HL-60 (cell line): ENCODE data around the gene KDM2B.

Source experiments
- CTCF ChIP-seq: IDR thresholded peaks from one replicate; pipeline ENCODE4 v1.5.1; 2011; ENCODE audit warnings: low read length, control low read depth, inconsistent platforms; ENCODE audit not compliant: insufficient read depth
- GABPA ChIP-seq: IDR thresholded peaks from 2 replicates; pipeline ENCODE4 v1.6.1; 2012; ENCODE audit warnings: low read depth
- POLR2AphosphoS5 ChIP-seq: IDR thresholded peaks from 2 replicates; pipeline ENCODE4 v1.6.1; 2012; ENCODE audit warnings: low read depth
- REST ChIP-seq: IDR thresholded peaks from 2 replicates; pipeline ENCODE4 v1.6.1; 2012; ENCODE audit warnings: low read depth; ENCODE audit not compliant: insufficient replicate concordance
- SPI1 ChIP-seq: IDR thresholded peaks from 2 replicates; pipeline ENCODE4 v1.6.1; 2012; ENCODE audit warnings: low read depth, mild to moderate bottlenecking, borderline replicate concordance

GRCh38 chr12:121520119-121520518, 60.7 kb downstream of the KDM2B start:
- TF ChIP-seq CTCF: no peak
- TF ChIP-seq POLR2AphosphoS5: no peak
- no peak for TF ChIP-seq GABPA
- TF ChIP-seq REST: no peak
- TF ChIP-seq SPI1: no peak
